Measurements from ENCODE around the gene AP4E1.

Gene AP4E1

GRCh38 chr15:50908209-50909009 is at the start of gene AP4E1:
Gene AP4E1 (plus strand): TSS chr15:50908683. CDS start chr15:50908779, 96 bp downstream.
- H3K4me3 ChIP-seq (ENCODE audit: control insufficient read depth, low read depth, low read length): peak within 1 kb of the TSS; percentile 98
- TF ChIP-seq CTCF (IDR thresholded peaks at IDR 0.05; ENCODE audit: control insufficient read depth, insufficient read depth, low read depth, low read length, missing control alignments): peak; percentile 95
- DNase-seq (ENCODE audit: low read depth): peak; percentile 78

GRCh38 chr15:50860824-50861223 is 47.7 kb upstream of the AP4E1 start:
- DNase-seq (ENCODE audit: low read depth): no peak
- TF ChIP-seq CTCF (IDR thresholded peaks at IDR 0.05; ENCODE audit: control insufficient read depth, insufficient read depth, low read depth, low read length, missing control alignments): no peak
- no peak overlapping the region for H3K4me3 ChIP-seq (ENCODE audit: control insufficient read depth, low read depth, low read length)

GRCh38 chr15:50862553-50862952 is 45.9 kb upstream of the AP4E1 start:
- DNase-seq (ENCODE audit: low read depth): no peak
- no peak for TF ChIP-seq CTCF (IDR thresholded peaks at IDR 0.05; ENCODE audit: control insufficient read depth, insufficient read depth, low read depth, low read length, missing control alignments)
- no peak overlapping the region for H3K4me3 ChIP-seq (ENCODE audit: control insufficient read depth, low read depth, low read length)

- no peak for TF ChIP-seq CTCF (IDR thresholded peaks at IDR 0.05; ENCODE audit: control insufficient read depth, insufficient read depth, low read depth, low read length, missing control alignments)
- no peak for DNase-seq (ENCODE audit: low read depth)
- H3K4me3 ChIP-seq (ENCODE audit: control insufficient read depth, low read depth, low read length): no peak overlapping the region
Observed at GRCh38 chr15:50864873-50865272, 43.6 kb upstream of the AP4E1 start.

- no peak for DNase-seq (ENCODE audit: low read depth)
- no peak for TF ChIP-seq CTCF (IDR thresholded peaks at IDR 0.05; ENCODE audit: control insufficient read depth, insufficient read depth, low read depth, low read length, missing control alignments)
- H3K4me3 ChIP-seq (ENCODE audit: control insufficient read depth, low read depth, low read length): no peak overlapping the region
Observed at GRCh38 chr15:50865515-50866353, 42.7 kb upstream of the AP4E1 start.

- no peak for DNase-seq (ENCODE audit: low read depth)
- TF ChIP-seq CTCF (IDR thresholded peaks at IDR 0.05; ENCODE audit: control insufficient read depth, insufficient read depth, low read depth, low read length, missing control alignments): no peak
- H3K4me3 ChIP-seq (ENCODE audit: control insufficient read depth, low read depth, low read length): no peak overlapping the region
Observed at GRCh38 chr15:50871832-50872231, 36.7 kb upstream of the AP4E1 start.

All from AG09309 (cell line).